Kidney (tissue), 14 donors: ENCODE measurements around the gene FSTL1. TPM values are rescaled to one million over a fixed set of nuclear protein-coding genes. Genes with fewer than 3 reads are reported as not detected.

Experiments
- DNase-seq, 5 donors: peaks; one replicate each; pipeline ENCODE4 v3.0.0-alpha.2; 2013 to 2020
- FAIRE-seq: peaks from 2 replicates; lab custom pipeline; 2012; peaks lifted over from hg19 to GRCh38; lab: Jason Lieb, UNC
- H3K27ac ChIP-seq, 2 donors: one replicate each; pipeline ENCODE4 v1.7.0; 2013; ENCODE audit warnings: low read depth in 2 of 2, low read length in 2 of 2, inconsistent platforms in 1 of 2
- H3K27me3 ChIP-seq: one replicate; pipeline ENCODE4 v1.7.1; 2013; ENCODE audit warnings: low read length, inconsistent platforms; ENCODE audit not compliant: control insufficient read depth, insufficient read depth
- H3K36me3 ChIP-seq, 3 donors: one replicate each; pipeline versions ENCODE4 v1.7.0 to v1.7.1; 2013; ENCODE audit warnings: low read length in 3 of 3, control low read depth in 1 of 3, inconsistent platforms in 1 of 3; ENCODE audit not compliant: insufficient read depth in 3 of 3, control insufficient read depth in 2 of 3
- H3K4me1 ChIP-seq, 3 donors: one replicate each; pipeline versions ENCODE4 v1.7.0 to v1.7.1; 2013; ENCODE audit warnings: low read length in 3 of 3, inconsistent platforms in 1 of 3, low read depth in 1 of 3; ENCODE audit not compliant: control insufficient read depth in 2 of 3, insufficient read depth in 2 of 3
- H3K4me3 ChIP-seq, 3 donors: one replicate each; pipeline versions ENCODE4 v1.7.0 to v1.8.1; 2013; ENCODE audit warnings: low read length in 3 of 3, control low read depth in 1 of 3, inconsistent platforms in 1 of 3
- H3K9ac ChIP-seq, 3 donors: one replicate each; pipeline versions ENCODE4 v1.7.0 to v1.7.1; 2013; ENCODE audit warnings: low read length in 3 of 3, control low read depth in 1 of 3, inconsistent platforms in 1 of 3
- H3K9me3 ChIP-seq, 3 donors: one replicate each; pipeline versions ENCODE4 v1.7.0 to v1.7.1; 2013; ENCODE audit warnings: low read length in 3 of 3, control low read depth in 1 of 3, inconsistent platforms in 1 of 3; ENCODE audit not compliant: control insufficient read depth in 2 of 3, insufficient read depth in 1 of 3
- CTCF ChIP-seq: IDR thresholded peaks from 3 replicates; pipeline ENCODE4 v1.5.1; 2012; ENCODE audit warnings: mild to moderate bottlenecking, moderate library complexity, borderline replicate concordance; ENCODE audit not compliant: insufficient read depth; ENCODE audit errors: extremely low read depth
- intact Hi-C: fragments of 100-400 bp; cut with DNase I; formaldehyde crosslinking; loops from one replicate; pipeline ENCODE4 v1.11.1; 2022
- polyA plus RNA-seq: library from polyadenylated mRNA; stranded (reverse); fragments of 350-450 nt; fragmentation: Illumina TruSeq; extraction: RNeasy Lipid Tissue Mini Kit (QIAGEN cat#74804); gene quantifications from one replicate; pipeline ENCODE4 v1.2.3, GENCODE V29; 2014; ENCODE audit warnings: low read depth, low replicate concordance; ENCODE audit not compliant: insufficient read depth
- total RNA-seq: library from RNA; stranded (reverse); fragmentation: NEBNext Ultra II Directional; extraction: Animal tissue kit (Norgen Biotek cat#: 25700); gene quantifications from one replicate; pipeline ENCODE4 v1.2.1, GENCODE V29; 2021
- donor health status: control.
- donor health status: control.
- donor health status: control.
- donor health status: control.
- donor health status: control.
- donor health status: DM: yes; HTN: yes; CAD: no.
- donor health status: Normal renal cell carcinoma (clear cell type).

Gene FSTL1
- total and polyA plus RNA-seq, 2 donors from 2014 or later: 31.1 to 193 TPM

GRCh38 chr3:120454076-120454689, 3.4 kb upstream of the FSTL1 start:
- H3K27ac ChIP-seq: no peak overlapping the region
- H3K36me3 ChIP-seq: no peaks in the 10 kb centered on the region
- TF ChIP-seq CTCF: no peak
- intact Hi-C loops: no loop called here
- H3K4me1 ChIP-seq: peaks cover 0 to 8% (median 1%) of the 10 kb centered on the region in 3 donors
- no peak overlapping the region for H3K9ac ChIP-seq
- H3K9me3 ChIP-seq: no peaks in the 10 kb centered on the region
- FAIRE-seq (no peak), DNase-seq (no peak)
- no peak overlapping the region for H3K4me3 ChIP-seq
- no peaks in the 10 kb centered on the region for H3K27me3 ChIP-seq

- peak in 1 of 5 donors; percentile 6 for DNase-seq
- Histone ChIP-seq H3K9ac (no peak overlapping the region), H3K4me3 (no peak overlapping the region), H3K4me1 (peaks cover 0 to 13% (median 5%) of the 10 kb centered on the region in 3 donors), H3K27me3 (no peaks in the 10 kb centered on the region), H3K36me3 (no peaks in the 10 kb centered on the region), H3K27ac (no peak overlapping the region), H3K9me3 (no peaks in the 10 kb centered on the region)
- intact Hi-C loops: no loop called here
- no peak for FAIRE-seq
- TF ChIP-seq CTCF: no peak
Measured at GRCh38 chr3:120452816-120453215, 2.0 kb upstream of the FSTL1 start.

- peak overlapping the region in 1 of 3 donors; percentile 30 for H3K4me3 ChIP-seq
- no peak for FAIRE-seq
- intact Hi-C loops: no loop called here
Measured at GRCh38 chr3:120451806-120452205, 1.0 kb upstream of the FSTL1 start.

More at GRCh38 chr3:120451806-120452205, 1.0 kb upstream of the FSTL1 start:
- Histone ChIP-seq H3K4me1 (peaks cover 0 to 13% (median 5%) of the 10 kb centered on the region in 3 donors), H3K9me3 (no peaks in the 10 kb centered on the region), H3K36me3 (peaks cover 0 to 5% (median 0%) of the 10 kb centered on the region in 3 donors), H3K27ac (peak overlapping the region in 1 of 2 donors; percentile 41), H3K9ac (peak overlapping the region in 1 of 3 donors; percentile 27), H3K27me3 (no peaks in the 10 kb centered on the region)
- DNase-seq: no peak
- TF ChIP-seq CTCF: no peak
